Measurements from ENCODE around the gene CKAP2L. TPM values are rescaled to one million over a fixed set of nuclear protein-coding genes. Genes with fewer than 3 reads are reported as not detected.

CKAP2L gene
- total and polyA plus RNA-seq, 9 of the 15 experiments (the other 6 are each of a cell fraction or from before 2014, with no cell fraction given), result 10.4 to 21.9 (median 14.2) TPM

- ATAC-seq (no peak), FAIRE-seq (no peak), DNase-seq (ENCODE audit: extremely low read depth in 1 of 4, low spot score in 3 of 4) (no peak)
- no peak overlapping the region for H3K4me2 ChIP-seq (ENCODE audit: insufficient read depth, low read length)
- 61% methylated on average over 3 of the region's 3 CpGs for WGBS (ENCODE audit: insufficient coverage, low coverage, missing lambda C conversion rate)
- TF ChIP-seq KDM1A (IDR thresholded peaks at IDR 0.05) (peak in 1 of 2 experiments; percentile 42; a peak in 1 of 4 replicates), ETV5 (CRISPR knock-in tag; IDR thresholded peaks at IDR 0.05; ENCODE audit: low read depth) (no peak), RBM25 (IDR thresholded peaks at IDR 0.05; ENCODE audit: low read depth, low read length, severe bottlenecking) (peak; percentile 92), ZNF140 (CRISPR knock-in tag; IDR thresholded peaks at IDR 0.05) (no peak), SP1 (CRISPR knock-in tag; IDR thresholded peaks at IDR 0.05) (no peak), TARDBP (IDR thresholded peaks at IDR 0.05) (no peak), BCOR (IDR thresholded peaks at IDR 0.05) (peak; percentile 80), ADNP (tag; IDR thresholded peaks at IDR 0.05) (peak; percentile 45; the same call in 1 of the 2 replicates), HOXB6 (CRISPR knock-in tag; IDR thresholded peaks at IDR 0.05; ENCODE audit: borderline replicate concordance) (no peak), ZNF518B (CRISPR knock-in tag; IDR thresholded peaks at IDR 0.05) (no peak)
- H3K9me1 ChIP-seq (ENCODE audit: control insufficient read depth, insufficient read depth, low read length), result no peaks in the 10 kb centered on the region
- no peaks in the 10 kb centered on the region for H3K27me3 ChIP-seq (ENCODE audit: control insufficient read depth in 2 of 2, insufficient read depth in 2 of 2, low read length in 2 of 2)
- ChIA-PET POLR2A (interaction anchor here (1.1 kb wide), 1 partner anchor 9 kb away, joined by 3 read pairs; the partner anchor contains the start of gene IL1A), CTCF (ENCODE audit: low intra/inter-chr PET ratio) (no interaction called here)
- no peaks in the 10 kb centered on the region for H4K20me1 ChIP-seq (replicated peaks; ENCODE audit: control insufficient read depth, insufficient read depth, low read length)
- BruUV-seq (replicated peaks), result no TSS peak
- H3K36me3 ChIP-seq (ENCODE audit: control insufficient read depth, insufficient read depth, low read length), result no peaks in the 10 kb centered on the region
- in situ Hi-C loops (cut with MboI), result no loop called here
- no peak overlapping the region for H3K4me3 ChIP-seq
- no peaks in the 10 kb centered on the region for H3K9me3 ChIP-seq (replicated peaks; ENCODE audit: control insufficient read depth, insufficient read depth, low read depth, low read length)
- H2AFZ ChIP-seq (ENCODE audit: low read depth, low read length), result no peak overlapping the region
- no peak overlapping the region for H3K27ac ChIP-seq (ENCODE audit: extremely low read depth, low read depth, low read length)
- H3K9ac ChIP-seq (ENCODE audit: insufficient read depth in 1 of 2, low read depth in 2 of 2, low read length in 2 of 2), result no peak overlapping the region
- intact Hi-C loops (cut with micrococcal nuclease), result no loop called here
- 0 out of 5 replicates have a peak, but pooled peaks cover 0 to 5% of the 10 kb centered on the region in 2 experiments for H3K4me1 ChIP-seq (replicated peaks in 1 of 2; ENCODE audit: control insufficient read depth in 2 of 2, insufficient read depth in 2 of 2, low read length in 2 of 2)
- no peaks in the 10 kb centered on the region for H3K79me2 ChIP-seq (ENCODE audit: control insufficient read depth, insufficient read depth, low read length)
These were observed 10.3 kb upstream of the CKAP2L start for GRCh38 chr2:112774536-112775285.
